GM18508 (cell line): Measurements from ENCODE around the gene EDN2.

Experiments
- ATAC-seq: cut with Tn5 transposase; IDR thresholded peaks from one replicate; pipeline ENCODE4 v1.9.1; 2021; ENCODE audit warnings: moderate number of reproducible peaks; ENCODE audit not compliant: insufficient read depth, unreplicated experiment

The EDN2 gene

DNA sequence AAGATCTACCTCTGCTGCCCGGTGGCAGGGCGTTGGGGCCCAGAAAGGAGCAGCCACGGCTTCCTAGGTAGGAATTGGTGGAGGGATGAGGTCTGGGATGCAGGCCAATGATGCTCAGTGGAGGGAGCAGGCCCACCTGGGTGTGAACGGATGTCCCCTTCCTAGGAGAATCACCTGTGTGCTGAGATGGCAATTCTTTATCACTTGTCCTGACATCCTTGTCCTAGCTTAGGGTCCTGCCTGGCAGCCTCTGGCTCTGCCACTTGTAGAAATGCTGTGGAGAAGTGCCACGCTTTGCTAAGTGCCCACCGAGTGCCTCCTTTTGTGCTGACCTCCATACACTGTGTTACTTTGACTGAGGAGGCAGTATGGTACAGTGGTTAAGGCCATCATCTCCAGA lies 12.8 kb downstream of the EDN2 start:
- ATAC-seq, result no peak

- no peak for ATAC-seq
Measured at GRCh38 chr1:41469706-41470105, 14.8 kb downstream of the EDN2 start.

GRCh38 chr1:41468122-41468762 lies 16.2 kb downstream of the EDN2 start:
- ATAC-seq, result no peak

DNA sequence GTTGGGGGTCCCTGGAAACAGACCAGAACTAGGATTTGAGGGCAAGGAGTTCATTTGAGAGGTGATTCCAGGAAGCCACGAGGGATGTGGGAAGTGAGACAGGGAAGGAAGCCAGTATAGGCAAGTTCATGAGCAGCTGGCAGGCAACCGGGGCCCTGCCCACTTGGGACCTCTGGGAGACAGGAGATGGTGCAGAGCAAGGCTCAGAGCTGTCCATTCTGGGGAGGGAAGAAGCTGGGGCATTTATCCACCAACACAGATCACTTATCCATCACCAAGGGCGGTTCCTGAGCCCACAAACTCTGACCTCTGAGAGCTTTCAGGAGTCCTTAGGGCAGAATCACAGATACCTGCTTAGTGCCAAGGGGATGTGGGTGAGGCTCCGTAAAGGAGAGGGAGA lies 16.8 kb downstream of the EDN2 start:
- no peak for ATAC-seq

DNA sequence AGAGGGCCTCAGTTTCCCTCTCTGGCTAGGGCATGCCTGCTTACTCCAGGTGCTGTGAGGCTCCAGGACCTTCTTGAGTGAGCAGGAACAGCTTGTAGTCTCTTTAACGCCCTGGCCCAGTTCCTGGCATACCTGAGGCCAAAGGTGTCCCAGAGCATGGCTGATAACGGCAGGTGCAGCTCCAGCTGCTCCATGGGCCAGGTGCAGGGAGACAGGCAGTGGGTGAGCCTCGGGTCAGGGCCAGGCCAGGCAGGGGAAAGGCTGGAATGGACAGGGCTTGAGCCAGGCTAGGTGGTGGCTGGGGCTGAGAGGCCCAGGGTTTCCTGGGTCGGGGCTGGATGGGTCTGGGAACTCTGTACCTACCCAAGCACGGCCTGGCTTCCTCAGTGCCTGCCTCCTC lies 18.3 kb downstream of the EDN2 start:
- ATAC-seq, result no peak

DNA sequence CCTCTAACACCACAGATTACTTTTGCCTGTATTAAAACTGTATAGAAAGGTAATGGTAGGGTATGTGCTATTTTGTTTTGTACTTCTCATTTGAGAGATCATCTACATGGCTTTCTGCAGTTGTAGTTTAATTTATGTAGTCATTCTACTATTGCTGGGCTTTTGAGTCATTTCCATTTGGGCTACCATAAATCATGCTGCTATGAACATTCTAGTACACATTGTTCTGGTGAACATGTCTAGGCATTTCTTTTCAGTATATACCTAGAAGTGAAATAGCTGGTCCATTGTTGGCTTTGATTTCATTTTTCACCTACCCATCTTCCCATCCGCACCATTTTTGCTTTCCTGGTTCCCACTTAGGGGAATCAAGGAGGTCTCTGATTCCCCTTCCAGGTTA lies 18.7 kb downstream of the EDN2 start:
- no peak for ATAC-seq

- ATAC-seq, result no peak
Measured at GRCh38 chr1:41464885-41465284, 19.6 kb downstream of the EDN2 start.

DNA sequence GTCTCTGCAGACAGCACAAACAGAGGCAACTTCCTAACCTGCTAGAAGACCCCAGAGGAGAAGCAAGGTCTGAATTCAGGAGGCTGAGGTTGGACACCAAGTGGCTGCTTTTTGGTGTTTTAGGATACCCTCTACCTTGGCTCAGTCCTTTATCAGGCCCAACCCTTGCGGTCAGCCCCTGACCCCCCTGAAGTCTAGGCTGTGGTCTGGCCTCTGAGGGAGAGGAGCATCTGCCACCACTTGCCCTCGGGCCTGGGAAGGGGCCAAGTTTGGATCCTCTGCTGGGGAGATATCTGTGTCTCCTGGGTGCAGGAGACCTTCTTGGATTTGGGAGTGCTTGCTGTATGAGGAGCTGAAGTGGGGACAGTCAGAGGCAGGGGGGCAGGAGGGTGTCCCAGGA lies 21.0 kb downstream of the EDN2 start:
- ATAC-seq, result no peak

GRCh38 chr1:41462680-41463004 lies 21.8 kb downstream of the EDN2 start:
- no peak for ATAC-seq

GRCh38 chr1:41461790-41462679 lies 22.4 kb downstream of the EDN2 start:
- no peak for ATAC-seq

DNA sequence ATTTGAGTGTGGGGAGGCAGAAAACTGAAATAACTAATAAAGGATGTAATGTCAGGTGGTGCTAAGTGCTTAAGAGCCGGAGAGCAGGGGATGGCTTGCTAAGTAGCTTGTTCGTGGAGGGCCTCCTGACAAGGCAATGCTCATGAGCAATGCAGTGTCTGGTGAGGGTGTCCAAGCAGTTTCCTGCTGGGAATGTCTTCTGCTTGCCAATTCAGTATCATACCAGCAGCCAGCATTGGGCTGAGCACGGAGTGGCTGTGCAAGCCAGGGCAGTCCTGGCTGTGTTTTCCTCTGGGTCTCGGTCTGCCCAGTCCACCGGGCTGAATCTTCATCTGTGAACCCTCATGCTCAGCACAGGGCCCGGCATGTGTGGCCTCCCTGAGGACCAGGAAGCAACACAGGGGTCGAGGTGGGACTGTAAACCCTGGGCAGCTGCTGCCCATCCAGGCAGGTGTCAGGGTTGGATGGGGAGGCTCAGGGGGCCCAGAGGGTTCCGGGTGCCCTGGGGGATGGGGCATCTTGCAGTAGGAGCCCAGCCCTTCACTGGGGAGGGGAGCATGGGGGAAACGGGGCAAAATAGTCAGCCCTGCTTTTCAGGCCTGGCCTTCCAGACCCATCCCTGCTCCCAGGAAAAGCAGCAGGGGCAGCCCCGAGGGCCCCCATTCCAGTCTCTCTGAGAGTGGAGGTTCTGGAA lies 27.5 kb downstream of the EDN2 start:
- no peak for ATAC-seq

GRCh38 chr1:41455479-41456332 lies 28.8 kb downstream of the EDN2 start:
- no peak for ATAC-seq

DNA sequence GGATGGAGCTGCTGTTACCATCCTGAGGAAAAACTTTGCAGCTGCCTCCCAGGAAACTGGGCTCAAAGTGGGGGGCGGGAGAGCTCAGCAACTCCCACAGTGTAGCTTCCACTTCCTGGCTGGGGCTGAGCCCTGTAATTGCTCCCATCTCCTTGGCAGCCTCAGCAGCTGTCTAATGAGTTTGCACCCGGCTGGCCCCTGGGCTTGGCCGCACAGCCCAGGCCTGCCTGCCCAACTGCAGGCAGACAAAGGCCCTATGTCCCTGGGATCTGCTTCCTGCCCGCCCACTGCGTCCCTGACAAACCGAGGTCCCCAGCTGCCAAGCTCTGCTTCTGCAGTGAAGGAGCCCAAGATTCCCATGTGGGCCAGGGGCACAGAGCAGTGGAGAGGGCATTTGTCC lies 30.1 kb downstream of the EDN2 start:
- ATAC-seq, result no peak

- ATAC-seq, result no peak
Measured at GRCh38 chr1:41452704-41453290, 31.7 kb downstream of the EDN2 start.

GRCh38 chr1:41450747-41451285 lies 33.7 kb downstream of the EDN2 start:
- ATAC-seq, result no peak

- ATAC-seq, result no peak
Measured at GRCh38 chr1:41449326-41449921, 35.1 kb downstream of the EDN2 start.

DNA sequence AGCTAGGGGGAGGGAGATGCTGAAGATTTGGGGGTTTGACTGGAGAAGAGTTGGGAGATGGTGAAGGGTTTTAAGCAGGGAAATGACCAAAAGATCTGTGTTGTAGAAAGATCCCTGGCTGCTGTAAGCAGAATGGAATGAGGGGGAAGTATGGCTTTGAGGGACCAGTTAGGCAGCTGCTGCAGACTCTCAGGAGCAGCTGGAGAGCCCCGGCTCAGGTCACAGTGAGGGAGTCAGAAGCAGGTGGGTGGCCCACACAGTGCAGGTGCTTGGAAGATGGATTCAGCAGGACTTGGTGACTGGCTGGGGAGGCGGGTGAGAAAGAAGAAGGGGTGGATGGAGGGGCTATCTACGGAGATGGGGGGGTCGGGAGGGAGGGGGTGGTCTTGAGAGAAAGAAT lies 35.7 kb downstream of the EDN2 start:
- ATAC-seq, result no peak

DNA sequence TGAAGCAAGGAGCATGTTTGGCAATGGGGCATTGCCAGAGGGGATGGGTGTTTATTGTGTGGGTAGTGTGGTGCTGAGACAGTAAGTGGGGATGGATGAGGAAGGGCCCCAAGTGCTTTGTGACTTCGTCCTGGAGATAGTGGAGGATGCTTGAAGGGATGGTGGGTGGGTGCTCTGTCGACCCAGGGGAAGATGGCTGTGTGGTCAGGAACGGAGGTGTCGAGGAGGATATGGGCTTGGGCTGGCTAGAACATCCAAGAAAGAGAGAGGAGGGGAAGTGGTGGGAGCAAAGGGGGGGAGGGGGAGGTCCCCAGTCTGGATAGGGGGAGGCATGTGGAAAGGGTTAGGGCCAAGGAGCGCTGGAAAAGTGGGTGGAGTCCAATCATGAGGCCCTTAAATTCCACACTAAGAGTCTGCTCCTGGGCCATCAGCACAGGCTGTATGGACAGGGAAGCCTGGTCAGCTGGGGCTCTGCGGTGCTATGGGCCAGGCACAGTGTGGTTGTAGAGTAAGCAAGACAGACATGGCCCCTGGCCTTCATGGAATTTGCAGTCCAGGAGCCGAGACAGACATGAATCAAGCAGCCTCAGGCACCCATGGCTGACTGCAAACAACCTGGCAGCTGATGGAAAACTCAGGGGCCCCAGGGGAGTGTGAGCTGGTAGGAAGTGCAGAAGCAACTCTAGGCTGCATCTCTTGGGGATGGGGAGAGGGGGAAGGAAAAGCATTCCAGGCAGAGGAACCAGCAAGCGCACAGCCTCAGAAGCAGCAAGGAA lies 36.3 kb downstream of the EDN2 start:
- ATAC-seq, result no peak
